Frontal cortex (tissue), 4 donors: Measurements from ENCODE around the gene SERPINE2. TPM values are rescaled to one million over a fixed set of nuclear protein-coding genes. Genes with fewer than 3 reads are reported as not detected.

Experiments
- DNase-seq, 2 donors: peaks; one replicate each; pipeline ENCODE4 v3.0.0; 2012; ENCODE audit warnings: low spot score in 2 of 2
- FAIRE-seq: peaks from 2 replicates; lab custom pipeline; 2012; peaks lifted over from hg19 to GRCh38; lab: Jason Lieb, UNC
- total RNA-seq: library from RNA; depleted of rRNA; stranded (reverse); fragments of >200 nt; gene quantifications from one replicate; pipeline ENCODE4 v1.2.3, GENCODE V29; 2014
- donor health status: control.
- donor health status: control.
- donor health status: control.

The SERPINE2 gene, protein sequence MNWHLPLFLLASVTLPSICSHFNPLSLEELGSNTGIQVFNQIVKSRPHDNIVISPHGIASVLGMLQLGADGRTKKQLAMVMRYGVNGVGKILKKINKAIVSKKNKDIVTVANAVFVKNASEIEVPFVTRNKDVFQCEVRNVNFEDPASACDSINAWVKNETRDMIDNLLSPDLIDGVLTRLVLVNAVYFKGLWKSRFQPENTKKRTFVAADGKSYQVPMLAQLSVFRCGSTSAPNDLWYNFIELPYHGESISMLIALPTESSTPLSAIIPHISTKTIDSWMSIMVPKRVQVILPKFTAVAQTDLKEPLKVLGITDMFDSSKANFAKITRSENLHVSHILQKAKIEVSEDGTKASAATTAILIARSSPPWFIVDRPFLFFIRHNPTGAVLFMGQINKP
- total RNA-seq: 36.3 TPM

- peak; percentile 80 to 85 for DNase-seq
- no peak for FAIRE-seq
Measured at GRCh38 chr2:224039080-224039769, at the start of gene SERPINE2. SERPINE2 (minus strand) TSS chr2:224039286; CDS start chr2:224001900, 37,386 bp downstream.

GRCh38 chr2:224086226-224086914 lies 47.3 kb upstream of the SERPINE2 start:
- DNase-seq (no peak), FAIRE-seq (no peak)

DNA sequence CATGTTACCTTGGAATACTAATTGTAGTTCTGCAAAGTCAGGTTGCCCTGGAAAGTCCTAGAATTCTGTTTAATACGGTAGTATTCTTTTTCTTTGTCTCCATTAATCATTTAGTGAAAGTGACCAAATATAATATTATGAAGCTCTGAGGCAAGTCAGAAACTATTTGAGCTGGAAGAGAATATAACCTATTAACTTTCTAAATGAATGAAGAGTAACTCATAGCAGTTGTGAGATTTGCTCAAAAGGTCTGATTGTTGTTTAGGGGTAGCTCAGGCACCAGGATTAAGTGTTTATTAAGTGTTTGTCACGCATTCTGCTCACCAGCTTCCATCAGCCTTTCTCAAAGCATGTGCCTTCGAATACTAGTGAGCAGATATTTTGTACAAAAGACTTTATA lies 46.7 kb upstream of the SERPINE2 start:
- DNase-seq (no peak), FAIRE-seq (no peak)

DNA sequence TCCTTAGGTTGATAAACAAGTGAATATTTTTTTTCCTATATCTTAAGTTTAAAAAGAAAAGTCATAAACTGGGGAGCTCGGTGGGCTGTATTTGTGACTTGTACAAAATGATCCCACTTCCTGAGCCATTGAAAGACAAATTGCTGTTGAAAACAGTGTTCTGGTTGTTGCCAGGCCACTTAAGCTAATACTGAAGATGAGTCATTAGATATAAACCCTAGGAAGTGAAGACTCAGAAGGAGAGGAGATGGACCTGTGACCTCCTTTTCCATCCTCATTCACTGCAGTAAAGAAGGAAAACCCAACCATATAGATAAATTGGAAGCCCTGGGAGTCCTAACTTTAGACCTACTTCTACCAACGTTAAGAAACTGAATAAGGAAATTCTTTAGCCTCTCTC lies 46.2 kb upstream of the SERPINE2 start:
- FAIRE-seq (no peak), DNase-seq (no peak)

- DNase-seq: no peak
Measured at GRCh38 chr2:224084266-224084892, 45.3 kb upstream of the SERPINE2 start.

GRCh38 chr2:224083638-224084037 lies 44.6 kb upstream of the SERPINE2 start:
- DNase-seq (no peak), FAIRE-seq (no peak)

More at GRCh38 chr2:224084266-224084892, 45.3 kb upstream of the SERPINE2 start:
- FAIRE-seq: no peak

DNA sequence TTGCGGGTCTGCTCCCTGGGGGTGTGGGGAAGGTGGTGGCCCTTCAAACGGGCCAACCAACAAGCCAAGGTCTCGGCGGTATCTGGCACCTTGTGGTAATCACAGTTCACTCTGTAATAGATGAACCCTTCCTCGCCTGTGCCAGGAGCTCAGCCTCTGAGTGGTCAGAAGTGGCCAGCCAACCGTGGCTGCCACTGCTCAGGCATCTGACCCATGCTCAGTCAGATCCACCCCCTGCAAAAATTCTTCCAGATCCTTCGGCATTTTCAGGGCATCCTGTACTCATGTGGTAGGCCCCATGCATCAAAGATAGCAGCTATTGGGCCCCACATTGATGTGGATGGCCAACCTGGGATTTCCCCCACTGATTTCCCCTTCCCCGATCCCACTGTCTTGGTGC lies 39.6 kb upstream of the SERPINE2 start:
- DNase-seq: no peak
- no peak for FAIRE-seq

DNA sequence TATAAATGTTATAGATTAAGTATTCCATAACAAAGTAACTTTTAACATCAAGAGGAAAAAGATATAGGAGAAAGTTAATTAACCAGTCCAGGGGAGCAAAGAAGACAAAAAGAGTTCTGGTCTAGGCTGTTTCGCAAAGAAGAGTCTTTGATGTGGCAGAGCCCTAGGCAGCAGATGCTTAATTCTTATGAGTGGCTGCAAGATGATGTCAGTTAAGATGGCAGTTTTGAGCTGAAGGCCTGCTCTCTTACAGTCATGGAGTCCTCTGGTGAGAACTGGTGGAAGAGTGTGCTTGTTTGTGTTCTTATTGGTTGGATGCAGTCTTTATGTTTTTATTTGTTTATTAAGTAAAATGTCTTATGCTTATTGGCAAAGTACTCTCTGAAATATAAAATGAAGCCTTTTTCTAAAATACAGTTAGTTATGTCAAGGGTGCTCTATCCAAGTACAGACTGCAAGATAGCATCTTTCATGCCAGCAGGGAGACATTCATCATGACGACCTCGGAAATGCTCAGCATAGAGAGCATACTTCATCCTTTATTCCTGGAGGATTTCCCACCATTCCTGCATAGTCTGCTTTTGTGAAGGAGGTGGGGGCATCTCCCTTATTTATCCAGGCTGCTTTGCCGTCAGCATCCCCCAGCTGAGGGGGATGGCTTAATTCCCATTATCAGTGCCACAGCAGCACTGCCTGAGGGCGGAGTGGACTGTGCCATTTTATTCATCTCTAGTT lies 38.9 kb upstream of the SERPINE2 start:
- DNase-seq: no peak
- FAIRE-seq: no peak

DNA sequence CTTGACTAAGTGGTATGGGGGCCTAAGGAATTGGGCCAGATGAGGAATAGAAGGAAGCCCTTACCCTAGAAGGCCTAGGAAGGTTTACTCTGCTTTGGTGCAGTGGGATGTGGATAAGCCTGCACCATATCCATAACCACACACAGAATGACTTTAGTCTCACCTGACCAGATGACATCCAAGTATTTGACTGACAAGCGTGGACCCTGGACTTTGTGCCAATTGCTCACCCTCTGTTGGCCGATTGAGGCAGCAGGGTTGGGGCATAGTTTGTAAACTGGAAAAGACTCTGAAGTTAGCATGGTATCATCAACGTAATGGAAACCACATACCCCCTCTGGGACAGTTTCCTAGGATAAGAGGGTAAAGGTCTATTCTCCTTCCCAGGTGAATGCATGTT lies 36.5 kb upstream of the SERPINE2 start:
- no peak for FAIRE-seq
- DNase-seq: no peak

- FAIRE-seq: no peak
- DNase-seq: no peak
Measured at GRCh38 chr2:224073676-224074075, 34.6 kb upstream of the SERPINE2 start.

DNA sequence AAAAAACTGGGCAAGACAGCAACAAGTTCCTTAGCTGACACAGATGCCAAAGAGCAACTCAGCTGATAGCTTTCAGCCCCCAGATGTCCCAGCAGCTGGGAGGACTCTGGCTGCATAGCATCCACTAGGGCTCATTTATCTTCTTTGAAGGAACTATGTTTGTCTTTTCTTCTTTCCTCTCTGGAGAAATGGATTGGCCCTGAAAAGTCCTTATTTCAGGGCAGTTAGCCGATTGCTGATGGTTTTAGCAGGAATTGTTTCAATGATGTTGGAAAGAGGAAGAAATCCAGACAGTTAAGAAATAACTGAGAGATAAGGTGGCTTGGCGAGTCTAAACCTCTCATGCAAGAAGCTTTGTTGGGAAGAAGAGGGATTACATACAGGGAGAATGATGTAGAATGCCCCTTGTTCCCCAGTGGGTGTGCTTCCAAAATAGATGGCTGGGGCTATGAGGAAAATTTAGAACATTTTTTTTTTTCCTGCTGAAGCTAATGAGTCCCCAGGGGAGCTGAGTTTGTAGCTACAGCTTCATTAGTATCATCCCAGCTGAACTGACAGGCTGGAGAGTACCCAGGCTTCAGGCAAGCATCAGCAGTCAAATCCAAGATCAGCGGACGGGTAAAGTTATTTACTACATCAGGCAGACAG lies 33.6 kb upstream of the SERPINE2 start:
- FAIRE-seq (no peak), DNase-seq (no peak)

- DNase-seq (no peak), FAIRE-seq (no peak)
Measured at GRCh38 chr2:224069172-224069571, 30.1 kb upstream of the SERPINE2 start.

GRCh38 chr2:224063298-224063648 lies 24.2 kb upstream of the SERPINE2 start:
- no peak for FAIRE-seq
- DNase-seq: no peak

DNA sequence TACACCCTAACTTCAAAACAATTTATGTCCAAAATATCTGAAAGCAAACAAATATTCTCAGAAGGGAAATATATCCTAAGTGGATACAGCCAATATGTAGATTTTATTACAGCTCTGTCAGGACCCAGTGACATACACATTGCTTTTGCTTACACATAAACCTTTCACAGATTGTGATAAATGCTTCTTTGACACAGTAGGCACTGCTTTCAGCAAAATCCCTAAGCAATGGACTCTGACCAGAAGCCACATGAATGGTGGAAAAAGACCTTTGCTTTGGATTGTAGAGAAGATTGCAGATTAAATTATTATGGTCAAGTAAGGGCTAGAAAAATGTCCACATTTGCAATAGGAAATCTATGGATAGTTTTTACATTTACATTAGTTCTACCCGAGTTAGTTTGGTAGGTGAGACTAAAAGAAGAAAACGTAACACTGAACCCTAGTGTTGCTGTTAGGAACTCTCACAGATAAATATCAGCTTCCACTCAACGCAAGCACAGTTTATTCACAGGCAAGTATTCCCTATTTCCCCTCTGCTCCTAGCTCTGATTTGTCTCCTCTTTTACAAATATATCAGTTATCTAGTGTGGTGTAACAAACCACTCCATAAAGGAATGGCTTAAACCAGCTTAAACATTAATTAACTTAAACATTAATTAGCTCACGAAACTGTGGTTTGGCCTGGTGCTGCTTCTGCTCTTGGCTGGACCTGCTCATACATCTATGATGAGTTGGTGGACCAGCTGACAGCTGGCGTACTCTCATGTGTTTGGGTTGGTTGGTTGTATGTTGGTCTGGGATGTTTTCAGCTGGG lies 23.6 kb upstream of the SERPINE2 start:
- no peak for DNase-seq
- no peak for FAIRE-seq

GRCh38 chr2:224060783-224061482 lies 21.8 kb upstream of the SERPINE2 start:
- FAIRE-seq (no peak), DNase-seq (no peak)

- FAIRE-seq: no peak
Measured at GRCh38 chr2:224059178-224059577, 20.1 kb upstream of the SERPINE2 start.

GRCh38 chr2:224058048-224058775 lies 19.1 kb upstream of the SERPINE2 start:
- DNase-seq: no peak
- FAIRE-seq: no peak

More at GRCh38 chr2:224059178-224059577, 20.1 kb upstream of the SERPINE2 start:
- no peak for DNase-seq
